Activated naive CD4-positive, alpha-beta T cell treated with anti-CD3 and anti-CD28 coated beads for 36 hours (primary cell): ENCODE measurements around the gene ZIC2. TPM values are rescaled to one million over a fixed set of nuclear protein-coding genes. Genes with fewer than 3 reads are reported as not detected.

ENCODE experiments used
- CTCF ChIA-PET: fragments of 350-600 bp; sonication (Branson Sonifier 250); formaldehyde crosslinking; loops from one replicate; lab custom pipeline; 2021; ENCODE audit warnings: antibody characterized with exemption; lab: Charles Lee
- DNase-seq: peaks from one replicate; pipeline ENCODE4 v3.0.0-alpha.2; 2020
- H3K27ac Mint-ChIP-seq: one replicate; pipeline ENCODE4 v1.8.0; 2021; ENCODE audit warnings: mild to moderate bottlenecking, mixed read lengths
- H3K27me3 Mint-ChIP-seq: one replicate; pipeline ENCODE4 v1.8.0; 2021; ENCODE audit warnings: low read depth, mixed read lengths
- H3K36me3 Mint-ChIP-seq: one replicate; pipeline ENCODE4 v1.8.0; 2021; ENCODE audit warnings: low read depth, mixed read lengths
- H3K4me1 Mint-ChIP-seq: one replicate; pipeline ENCODE4 v1.8.0; 2021; ENCODE audit warnings: low read depth, mixed read lengths
- H3K4me3 Mint-ChIP-seq: one replicate; pipeline ENCODE4 v1.8.0; 2021; ENCODE audit warnings: mild to moderate bottlenecking, moderate library complexity, mixed read lengths
- H3K9me3 Mint-ChIP-seq: one replicate; pipeline ENCODE4 v1.8.0; 2021; ENCODE audit warnings: mixed read lengths
- intact Hi-C: fragments of 100-400 bp; cut with micrococcal nuclease; formaldehyde crosslinking; loops from one replicate; pipeline ENCODE4 v1.15.1; 2023
- total RNA-seq, 2 experiments: library from RNA; stranded (reverse); gene quantifications; one replicate each; pipeline ENCODE4 v1.2.3, GENCODE V29; 2021

ZIC2 gene
- total RNA-seq, 2 experiments from 2014 or later, result not detected

GRCh38 chr13:99993660-99994637 lies 12.4 kb downstream of the ZIC2 start:
- Mint-ChIP-seq H3K4me1 (peaks cover 28% of the 10 kb centered on the region), H3K27ac (no peak overlapping the region), H3K27me3 (peaks cover 86% of the 10 kb centered on the region), H3K36me3 (no peaks in the 10 kb centered on the region), H3K4me3 (no peak overlapping the region), H3K9me3 (peaks cover 1% of the 10 kb centered on the region)
- DNase-seq, result no peak
- CTCF ChIA-PET, result interaction anchor here (0.6 kb wide), 1 partner anchor 241 kb away, joined by 3 read pairs; no protein-coding TSS in a partner anchor
- intact Hi-C loops, result loop anchor here (1.0 to 2.0 kb wide), 2 partner anchors 11 to 17 kb away; no protein-coding TSS in a partner anchor

GRCh38 chr13:99994638-99995020 lies 13.0 kb downstream of the ZIC2 start:
- no peak overlapping the region for H3K4me3 Mint-ChIP-seq
- CTCF ChIA-PET, result no interaction called here
- peaks cover 1% of the 10 kb centered on the region for H3K9me3 Mint-ChIP-seq
- DNase-seq, result no peak
- intact Hi-C loops, result loop anchor here (1.0 kb wide), 1 partner anchor 35 kb away; no protein-coding TSS in a partner anchor
- peaks cover 85% of the 10 kb centered on the region for H3K27me3 Mint-ChIP-seq
- peaks cover 21% of the 10 kb centered on the region for H3K4me1 Mint-ChIP-seq
- H3K36me3 Mint-ChIP-seq, result no peaks in the 10 kb centered on the region
- H3K27ac Mint-ChIP-seq, result no peak overlapping the region

- H3K4me1 Mint-ChIP-seq, result peaks cover 16% of the 10 kb centered on the region
- H3K9me3 Mint-ChIP-seq, result peaks cover 1% of the 10 kb centered on the region
- CTCF ChIA-PET, result no interaction called here
- H3K27ac Mint-ChIP-seq, result no peak overlapping the region
- no peak for DNase-seq
- no peak overlapping the region for H3K4me3 Mint-ChIP-seq
- H3K27me3 Mint-ChIP-seq, result peaks cover 83% of the 10 kb centered on the region
- intact Hi-C loops, result loop anchor here (1.0 kb wide), 1 partner anchor 36 kb away; no protein-coding TSS in a partner anchor
- H3K36me3 Mint-ChIP-seq, result no peaks in the 10 kb centered on the region
Measured at GRCh38 chr13:99995104-99995588, 13.6 kb downstream of the ZIC2 start.

GRCh38 chr13:99995589-99996380 lies 14.2 kb downstream of the ZIC2 start:
- Mint-ChIP-seq H3K9me3 (peaks cover 1% of the 10 kb centered on the region), H3K27ac (no peak overlapping the region), H3K4me1 (peaks cover 10% of the 10 kb centered on the region), H3K27me3 (peaks cover 77% of the 10 kb centered on the region), H3K4me3 (no peak overlapping the region), H3K36me3 (no peaks in the 10 kb centered on the region)
- CTCF ChIA-PET, result no interaction called here
- intact Hi-C loops, result loop anchor here (1.0 kb wide), 1 partner anchor 36 kb away; no protein-coding TSS in a partner anchor
- DNase-seq, result no peak

GRCh38 chr13:99996381-99996973 lies 14.9 kb downstream of the ZIC2 start:
- no peaks in the 10 kb centered on the region for H3K36me3 Mint-ChIP-seq
- H3K9me3 Mint-ChIP-seq, result peaks cover 1% of the 10 kb centered on the region
- no peak overlapping the region for H3K4me3 Mint-ChIP-seq
- no peak overlapping the region for H3K27ac Mint-ChIP-seq
- no peak for DNase-seq
- intact Hi-C loops, result no loop called here
- CTCF ChIA-PET, result no interaction called here
- peaks cover 12% of the 10 kb centered on the region for H3K4me1 Mint-ChIP-seq
- H3K27me3 Mint-ChIP-seq, result peaks cover 74% of the 10 kb centered on the region

GRCh38 chr13:99997702-99998214 lies 16.2 kb downstream of the ZIC2 start:
- intact Hi-C loops, result no loop called here
- H3K36me3 Mint-ChIP-seq, result no peaks in the 10 kb centered on the region
- H3K9me3 Mint-ChIP-seq, result peaks cover 1% of the 10 kb centered on the region
- CTCF ChIA-PET, result no interaction called here
- peaks cover 18% of the 10 kb centered on the region for H3K4me1 Mint-ChIP-seq
- no peak for DNase-seq
- peaks cover 63% of the 10 kb centered on the region for H3K27me3 Mint-ChIP-seq
- no peak overlapping the region for H3K27ac Mint-ChIP-seq
- no peak overlapping the region for H3K4me3 Mint-ChIP-seq

- DNase-seq, result no peak
- no peaks in the 10 kb centered on the region for H3K36me3 Mint-ChIP-seq
- intact Hi-C loops, result no loop called here
- H3K4me1 Mint-ChIP-seq, result peaks cover 14% of the 10 kb centered on the region
- peaks cover 62% of the 10 kb centered on the region for H3K27me3 Mint-ChIP-seq
- peaks cover 1% of the 10 kb centered on the region for H3K9me3 Mint-ChIP-seq
- CTCF ChIA-PET, result no interaction called here
- no peak overlapping the region for H3K4me3 Mint-ChIP-seq
- H3K27ac Mint-ChIP-seq, result no peak overlapping the region
Measured at GRCh38 chr13:99998261-99998660, 16.7 kb downstream of the ZIC2 start.

- no peaks in the 10 kb centered on the region for H3K9me3 Mint-ChIP-seq
- intact Hi-C loops, result no loop called here
- H3K27me3 Mint-ChIP-seq, result peaks cover 12% of the 10 kb centered on the region
- no peaks in the 10 kb centered on the region for H3K36me3 Mint-ChIP-seq
- no peak overlapping the region for H3K27ac Mint-ChIP-seq
- no peak overlapping the region for H3K4me3 Mint-ChIP-seq
- no peaks in the 10 kb centered on the region for H3K4me1 Mint-ChIP-seq
- CTCF ChIA-PET, result interaction anchor here (0.7 kb wide), 1 partner anchor 414 kb away, joined by 3 read pairs; no protein-coding TSS in a partner anchor
- no peak for DNase-seq
Measured at GRCh38 chr13:100014621-100015020, 33.0 kb downstream of the ZIC2 start.

- CTCF ChIA-PET, result interaction anchor here (0.6 kb wide), 1 partner anchor 14 kb away, joined by 4 read pairs; no protein-coding TSS in a partner anchor
- Mint-ChIP-seq H3K4me1 (no peaks in the 10 kb centered on the region), H3K27ac (no peak overlapping the region), H3K36me3 (no peaks in the 10 kb centered on the region), H3K4me3 (no peak overlapping the region), H3K27me3 (no peaks in the 10 kb centered on the region), H3K9me3 (peaks cover 6% of the 10 kb centered on the region)
- no peak for DNase-seq
- intact Hi-C loops, result no loop called here
Measured at GRCh38 chr13:100019780-100020356, 38.3 kb downstream of the ZIC2 start.

GRCh38 chr13:100022798-100023197 lies 41.2 kb downstream of the ZIC2 start:
- Mint-ChIP-seq H3K4me1 (no peaks in the 10 kb centered on the region), H3K27ac (no peak overlapping the region), H3K4me3 (no peak overlapping the region), H3K9me3 (peaks cover 6% of the 10 kb centered on the region), H3K36me3 (no peaks in the 10 kb centered on the region), H3K27me3 (peaks cover 2% of the 10 kb centered on the region)
- no peak for DNase-seq
- CTCF ChIA-PET, result interaction anchor here (0.6 to 0.7 kb wide), 2 partner anchors 193 to 790 kb away, joined by 3 read pairs; no protein-coding TSS in a partner anchor
- intact Hi-C loops, result no loop called here

GRCh38 chr13:100024023-100024422 lies 42.4 kb downstream of the ZIC2 start:
- Mint-ChIP-seq H3K9me3 (peaks cover 6% of the 10 kb centered on the region), H3K27ac (no peak overlapping the region), H3K27me3 (peaks cover 3% of the 10 kb centered on the region), H3K4me3 (no peak overlapping the region), H3K36me3 (no peaks in the 10 kb centered on the region), H3K4me1 (no peaks in the 10 kb centered on the region)
- intact Hi-C loops, result no loop called here
- CTCF ChIA-PET, result no interaction called here
- no peak for DNase-seq
